ENCODE data around the gene SRSF4. TPM values are rescaled to one million over a fixed set of nuclear protein-coding genes. Genes with fewer than 3 reads are reported as not detected.

SRSF4 gene
- total RNA-seq, 1 experiment from 2014 or later, result 44.1 TPM

GRCh38 chr1:29230204-29230552, 48.5 kb upstream of the SRSF4 start:
- H3K27ac Mint-ChIP-seq (ENCODE audit: unreplicated experiment), result peak overlapping the region; percentile 82

DNA sequence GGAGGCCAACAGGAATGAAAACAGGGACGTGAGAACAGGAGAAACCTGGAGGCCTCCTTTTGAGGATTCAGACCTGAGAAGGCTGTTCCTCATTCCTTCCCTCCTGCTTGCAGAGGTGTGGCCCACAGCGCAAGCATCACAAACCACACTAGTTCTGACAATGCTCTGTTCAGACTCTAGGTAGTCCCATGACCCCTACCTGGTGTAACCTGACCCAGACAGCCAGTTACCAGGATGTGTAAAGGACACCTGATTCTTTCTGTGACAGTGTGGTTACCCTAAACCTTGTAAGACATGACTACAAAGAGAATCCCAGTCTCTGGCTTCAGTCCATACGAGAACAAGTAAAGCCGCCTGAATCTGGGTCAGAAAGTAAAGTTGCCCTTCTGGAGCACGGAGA, 45.8 kb upstream of the SRSF4 start:
- POLR2A ChIA-PET, result no interaction called here
- CTCF ChIA-PET, result interaction anchor here (0.7 kb wide), 2 partner anchors 25 to 347 kb away, joined by 3 read pairs; no protein-coding TSS in a partner anchor
- Mint-ChIP-seq H3K4me1 (ENCODE audit: low read depth, unreplicated experiment) (no peaks in the 10 kb centered on the region), H3K9me3 (ENCODE audit: unreplicated experiment) (no peaks in the 10 kb centered on the region), H3K27ac (ENCODE audit: unreplicated experiment) (peak overlapping the region; percentile 76), H3K27me3 (ENCODE audit: insufficient read depth, unreplicated experiment) (no peaks in the 10 kb centered on the region), H3K36me3 (ENCODE audit: insufficient read depth, unreplicated experiment) (peaks cover 7% of the 10 kb centered on the region), H3K4me3 (ENCODE audit: unreplicated experiment) (peak overlapping the region; percentile 21)
- peak; percentile 46 to 62 for DNase-seq
- TF ChIP-seq CTCF (IDR thresholded peaks at IDR 0.05; ENCODE audit: insufficient read depth in 1 of 2, low read depth in 1 of 2, low read length in 1 of 2, severe bottlenecking in 1 of 2, unreplicated experiment in 1 of 2), result no peak
- no peaks in the 10 kb centered on the region for H3K27me3 ChIP-seq (replicated peaks; ENCODE audit: control insufficient read depth, insufficient read depth, low read length)
- intact Hi-C loops (cut with micrococcal nuclease; ENCODE audit: unreplicated experiment), result no loop called here
- H3K36me3 ChIP-seq (ENCODE audit: control insufficient read depth, insufficient read depth, low read length), result no peaks in the 10 kb centered on the region
- H3K4me3 ChIP-seq (ENCODE audit: low read depth, low read length), result no peak overlapping the region
- 0 out of 2 replicates have a peak, but pooled peaks cover 4% of the 10 kb centered on the region for H3K4me1 ChIP-seq
- H3K9me3 ChIP-seq, result no peaks in the 10 kb centered on the region
- BruUV-seq (replicated peaks), result no TSS peak

More at GRCh38 chr1:29230204-29230552, 48.5 kb upstream of the SRSF4 start:
- Mint-ChIP-seq H3K4me1 (ENCODE audit: low read depth, unreplicated experiment) (no peaks in the 10 kb centered on the region), H3K4me3 (ENCODE audit: unreplicated experiment) (peak overlapping the region; percentile 80), H3K36me3 (ENCODE audit: insufficient read depth, unreplicated experiment) (peaks cover 7% of the 10 kb centered on the region), H3K9me3 (ENCODE audit: unreplicated experiment) (no peaks in the 10 kb centered on the region), H3K27me3 (ENCODE audit: insufficient read depth, unreplicated experiment) (peaks cover 11% of the 10 kb centered on the region)
- Histone ChIP-seq H3K27me3 (replicated peaks; ENCODE audit: control insufficient read depth, insufficient read depth, low read length) (no peaks in the 10 kb centered on the region), H3K4me3 (ENCODE audit: low read depth, low read length) (peak overlapping the region; percentile 39), H3K9me3 (no peaks in the 10 kb centered on the region), H3K36me3 (ENCODE audit: control insufficient read depth, insufficient read depth, low read length) (no peaks in the 10 kb centered on the region), H3K4me1 (0 out of 2 replicates have a peak, but pooled peaks cover 4% of the 10 kb centered on the region)
- BruUV-seq (replicated peaks), result no TSS peak
- no peak for DNase-seq
- POLR2A ChIA-PET, result no interaction called here
- intact Hi-C loops (cut with micrococcal nuclease; ENCODE audit: unreplicated experiment), result no loop called here
- no peak for TF ChIP-seq CTCF (IDR thresholded peaks at IDR 0.05; ENCODE audit: insufficient read depth in 1 of 2, low read depth in 1 of 2, low read length in 1 of 2, severe bottlenecking in 1 of 2, unreplicated experiment in 1 of 2)
- CTCF ChIA-PET, result no interaction called here

DNA sequence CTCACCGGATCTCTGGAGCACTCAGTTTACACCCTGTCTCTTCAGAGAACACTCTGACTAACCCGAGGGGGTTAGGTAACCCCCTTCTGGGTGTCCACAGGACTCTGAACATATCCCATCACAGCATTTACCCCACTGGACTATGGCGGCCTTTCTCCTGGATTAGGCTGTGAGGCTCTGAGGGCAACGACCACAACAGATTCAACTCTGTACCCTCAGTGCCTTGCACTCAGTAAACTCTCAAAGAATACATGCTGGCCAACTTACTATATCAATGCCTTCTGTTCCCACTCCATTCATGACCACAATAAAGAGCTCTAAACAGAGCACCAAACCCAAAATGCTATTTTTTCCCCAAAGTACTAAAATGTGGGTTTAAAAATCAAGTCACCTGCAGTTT, 43.7 kb upstream of the SRSF4 start:
- Histone ChIP-seq H3K9me3 (no peaks in the 10 kb centered on the region), H3K4me3 (ENCODE audit: low read depth, low read length) (no peak overlapping the region), H3K4me1 (0 out of 2 replicates have a peak, but pooled peaks cover 4% of the 10 kb centered on the region), H3K36me3 (ENCODE audit: control insufficient read depth, insufficient read depth, low read length) (no peaks in the 10 kb centered on the region), H3K27me3 (replicated peaks; ENCODE audit: control insufficient read depth, insufficient read depth, low read length) (no peaks in the 10 kb centered on the region)
- H3K27me3 Mint-ChIP-seq (ENCODE audit: insufficient read depth, unreplicated experiment), result no peaks in the 10 kb centered on the region
- TF ChIP-seq CTCF (IDR thresholded peaks at IDR 0.05; ENCODE audit: insufficient read depth in 1 of 2, low read depth in 1 of 2, low read length in 1 of 2, severe bottlenecking in 1 of 2, unreplicated experiment in 1 of 2), result no peak
- H3K27ac Mint-ChIP-seq (ENCODE audit: unreplicated experiment), result no peak overlapping the region
- H3K9me3 Mint-ChIP-seq (ENCODE audit: unreplicated experiment), result no peaks in the 10 kb centered on the region
- ChIA-PET CTCF (interaction anchor here (0.7 kb wide), 1 partner anchor 23 kb away, joined by 13 read pairs; no protein-coding TSS in a partner anchor), POLR2A (no interaction called here)
- no peaks in the 10 kb centered on the region for H3K4me1 Mint-ChIP-seq (ENCODE audit: low read depth, unreplicated experiment)
- H3K4me3 Mint-ChIP-seq (ENCODE audit: unreplicated experiment), result no peak overlapping the region
- BruUV-seq (replicated peaks), result no TSS peak
- H3K36me3 Mint-ChIP-seq (ENCODE audit: insufficient read depth, unreplicated experiment), result no peaks in the 10 kb centered on the region
- intact Hi-C loops (cut with micrococcal nuclease; ENCODE audit: unreplicated experiment), result no loop called here
- no peak for DNase-seq

Data from Caco-2 (cell line).